Natural killer cell (primary cell): ENCODE results near the gene MOXD1. TPM values are rescaled to one million over a fixed set of nuclear protein-coding genes. Genes with fewer than 3 reads are reported as not detected.

ENCODE experiments used
- ATAC-seq, 3 donors: fragments of 150-1000 bp in 2 of 3; fragments of 200-7000 bp in 1 of 3; cut with Tn5 transposase; 1 replicate in 1 of 3; 2 replicates in 2 of 3; pipeline ENCODE4 v1.10.0; 2021; ENCODE audit warnings: mild to moderate bottlenecking in 2 of 3, moderate library complexity in 2 of 3
- DNase-seq, 2 donors: peaks; one replicate each; pipeline versions ENCODE4 v3.0.0 to v3.0.0-alpha.2; 2013 to 2021; ENCODE audit warnings: mixed read lengths in 1 of 2
- H3K27ac ChIP-seq: one replicate; pipeline ENCODE4 v1.5.1; 2013; ENCODE audit warnings: mild to moderate bottlenecking, low read length
- H3K27me3 ChIP-seq: one replicate; pipeline ENCODE4 v1.6.1; 2013; ENCODE audit warnings: low read length; ENCODE audit not compliant: control insufficient read depth, insufficient read depth
- H3K36me3 ChIP-seq: one replicate; pipeline ENCODE4 v1.6.1; 2013; ENCODE audit warnings: low read length; ENCODE audit not compliant: control insufficient read depth, insufficient read depth
- H3K4me1 ChIP-seq: one replicate; pipeline ENCODE4 v1.6.1; 2013; ENCODE audit warnings: low read length; ENCODE audit not compliant: control insufficient read depth, insufficient read depth
- H3K4me3 ChIP-seq: one replicate; pipeline ENCODE4 v1.5.1; 2013; ENCODE audit warnings: low read length
- H3K9me3 ChIP-seq: one replicate; pipeline ENCODE4 v1.6.1; 2013; ENCODE audit warnings: low read length; ENCODE audit not compliant: control insufficient read depth, insufficient read depth
- H3K27ac Mint-ChIP-seq, 2 donors: one replicate each; pipeline ENCODE4 v1.8.0; 2022; ENCODE audit warnings: mild to moderate bottlenecking in 2 of 2, mixed read lengths in 2 of 2, moderate library complexity in 1 of 2
- H3K27me3 Mint-ChIP-seq, 2 donors: one replicate each; pipeline ENCODE4 v1.8.0; 2022; ENCODE audit warnings: low read depth in 2 of 2, mixed read lengths in 2 of 2
- H3K36me3 Mint-ChIP-seq: one replicate; pipeline ENCODE4 v1.8.0; 2022; ENCODE audit warnings: mixed read lengths
- H3K4me1 Mint-ChIP-seq, 2 donors: one replicate each; pipeline ENCODE4 v1.8.0; 2022; ENCODE audit warnings: mixed read lengths in 2 of 2
- H3K4me3 Mint-ChIP-seq: one replicate; pipeline ENCODE4 v1.8.0; 2022; ENCODE audit warnings: mild to moderate bottlenecking, moderate library complexity, mixed read lengths
- H3K9me3 Mint-ChIP-seq, 2 donors: one replicate each; pipeline ENCODE4 v1.8.0; 2022; ENCODE audit warnings: mixed read lengths in 2 of 2
- CTCF ChIP-seq: fragments of 200-600 bp; IDR thresholded peaks from one replicate; pipeline ENCODE4 v1.8.0; 2022; ENCODE audit warnings: antibody characterized with exemption
- WGBS: methylation state at CpG from one replicate; pipeline ENCODE4 v1.1.7; 2013; ENCODE audit warnings: missing lambda C conversion rate; ENCODE audit not compliant: insufficient coverage; 5-methylcytosine and 5-hydroxymethylcytosine counted together
- intact Hi-C: fragments of 100-400 bp; cut with micrococcal nuclease; formaldehyde crosslinking; loops from one replicate; pipeline ENCODE4 v1.14.2; 2022
- total RNA-seq, 4 donors: library from RNA; stranded (reverse); fragments of 120-200 nt in 1 of 4; gene quantifications; one replicate each; pipeline versions ENCODE4 v1.2.3 to v1.2.4, GENCODE V29; 2013 to 2022

Gene MOXD1
- total RNA-seq, 3 donors from 2014 or later (not counting 1 experiment from before 2014, with no cell fraction given) = not detected

GRCh38 chr6:132445201-132445951 is 44.1 kb upstream of the MOXD1 start:
- DNase-seq (no peak), ATAC-seq (no peak)
- 95% methylated on average over 2 of the region's 3 CpGs for WGBS
- Mint-ChIP-seq H3K27me3 (no peaks in the 10 kb centered on the region), H3K27ac (no peak overlapping the region), H3K4me1 (no peaks in the 10 kb centered on the region), H3K36me3 (peaks cover 18% of the 10 kb centered on the region), H3K4me3 (no peak overlapping the region), H3K9me3 (peaks cover 3% of the 10 kb centered on the region in 2 donors)
- H3K27me3 ChIP-seq = no peaks in the 10 kb centered on the region
- H3K4me3 ChIP-seq = no peak overlapping the region
- H3K36me3 ChIP-seq = no peaks in the 10 kb centered on the region
- intact Hi-C loops = no loop called here
- no peak for TF ChIP-seq CTCF
- H3K27ac ChIP-seq = no peak overlapping the region
- no peaks in the 10 kb centered on the region for H3K4me1 ChIP-seq
- H3K9me3 ChIP-seq = peaks cover 5% of the 10 kb centered on the region

- Mint-ChIP-seq H3K27ac (no peak overlapping the region), H3K4me1 (no peaks in the 10 kb centered on the region)
Observed at GRCh38 chr6:132443206-132443605, 41.9 kb upstream of the MOXD1 start.

GRCh38 chr6:132430110-132430509 is 28.8 kb upstream of the MOXD1 start:
- H3K4me3 ChIP-seq = no peak overlapping the region
- no peaks in the 10 kb centered on the region for H3K27me3 ChIP-seq
- no peak for TF ChIP-seq CTCF
- Mint-ChIP-seq H3K36me3 (no peaks in the 10 kb centered on the region), H3K9me3 (peaks cover 0 to 2% of the 10 kb centered on the region in 2 donors), H3K27ac (no peak overlapping the region), H3K4me3 (no peak overlapping the region), H3K27me3 (peaks cover 12 to 25% of the 10 kb centered on the region in 2 donors), H3K4me1 (no peaks in the 10 kb centered on the region)
- H3K27ac ChIP-seq = no peak overlapping the region
- 94% methylated on average over 2 of the region's 2 CpGs for WGBS
- H3K4me1 ChIP-seq = no peaks in the 10 kb centered on the region
- H3K9me3 ChIP-seq = no peaks in the 10 kb centered on the region
- ATAC-seq (no peak), DNase-seq (no peak)
- H3K36me3 ChIP-seq = no peaks in the 10 kb centered on the region
- intact Hi-C loops = no loop called here

More at GRCh38 chr6:132443206-132443605, 41.9 kb upstream of the MOXD1 start:
- H3K4me3 Mint-ChIP-seq = no peak overlapping the region
- Histone ChIP-seq H3K27me3 (no peaks in the 10 kb centered on the region), H3K9me3 (peaks cover 5% of the 10 kb centered on the region), H3K4me3 (no peak overlapping the region), H3K36me3 (no peaks in the 10 kb centered on the region), H3K4me1 (no peaks in the 10 kb centered on the region), H3K27ac (no peak overlapping the region)
- intact Hi-C loops = no loop called here
- peaks cover 3% of the 10 kb centered on the region in 2 donors for H3K9me3 Mint-ChIP-seq
- H3K36me3 Mint-ChIP-seq = peaks cover 17% of the 10 kb centered on the region
- TF ChIP-seq CTCF = no peak
- DNase-seq (no peak), ATAC-seq (no peak)
- peaks cover 0 to 3% of the 10 kb centered on the region in 2 donors for H3K27me3 Mint-ChIP-seq

GRCh38 chr6:132425176-132425575 is 23.9 kb upstream of the MOXD1 start:
- Histone ChIP-seq H3K4me3 (no peak overlapping the region), H3K4me1 (no peaks in the 10 kb centered on the region), H3K36me3 (no peaks in the 10 kb centered on the region), H3K27ac (no peak overlapping the region), H3K9me3 (no peaks in the 10 kb centered on the region), H3K27me3 (no peaks in the 10 kb centered on the region)
- Mint-ChIP-seq H3K4me1 (no peaks in the 10 kb centered on the region), H3K27me3 (peaks cover 6 to 46% of the 10 kb centered on the region in 2 donors), H3K27ac (no peak overlapping the region), H3K36me3 (peaks cover 29% of the 10 kb centered on the region), H3K4me3 (no peak overlapping the region), H3K9me3 (peaks cover 7 to 15% of the 10 kb centered on the region in 2 donors)
- ATAC-seq (no peak), DNase-seq (no peak)
- intact Hi-C loops = no loop called here
- TF ChIP-seq CTCF = no peak
- 81% methylated on average over 5 of the region's 5 CpGs for WGBS
